ENCODE data around the gene STX1A.
"Not testable (repeated sequence)": the region's sequence is repeated elsewhere in the genome, so short reads cannot be mapped to it uniquely, and the experiment has no call there.

Gene STX1A

DNA sequence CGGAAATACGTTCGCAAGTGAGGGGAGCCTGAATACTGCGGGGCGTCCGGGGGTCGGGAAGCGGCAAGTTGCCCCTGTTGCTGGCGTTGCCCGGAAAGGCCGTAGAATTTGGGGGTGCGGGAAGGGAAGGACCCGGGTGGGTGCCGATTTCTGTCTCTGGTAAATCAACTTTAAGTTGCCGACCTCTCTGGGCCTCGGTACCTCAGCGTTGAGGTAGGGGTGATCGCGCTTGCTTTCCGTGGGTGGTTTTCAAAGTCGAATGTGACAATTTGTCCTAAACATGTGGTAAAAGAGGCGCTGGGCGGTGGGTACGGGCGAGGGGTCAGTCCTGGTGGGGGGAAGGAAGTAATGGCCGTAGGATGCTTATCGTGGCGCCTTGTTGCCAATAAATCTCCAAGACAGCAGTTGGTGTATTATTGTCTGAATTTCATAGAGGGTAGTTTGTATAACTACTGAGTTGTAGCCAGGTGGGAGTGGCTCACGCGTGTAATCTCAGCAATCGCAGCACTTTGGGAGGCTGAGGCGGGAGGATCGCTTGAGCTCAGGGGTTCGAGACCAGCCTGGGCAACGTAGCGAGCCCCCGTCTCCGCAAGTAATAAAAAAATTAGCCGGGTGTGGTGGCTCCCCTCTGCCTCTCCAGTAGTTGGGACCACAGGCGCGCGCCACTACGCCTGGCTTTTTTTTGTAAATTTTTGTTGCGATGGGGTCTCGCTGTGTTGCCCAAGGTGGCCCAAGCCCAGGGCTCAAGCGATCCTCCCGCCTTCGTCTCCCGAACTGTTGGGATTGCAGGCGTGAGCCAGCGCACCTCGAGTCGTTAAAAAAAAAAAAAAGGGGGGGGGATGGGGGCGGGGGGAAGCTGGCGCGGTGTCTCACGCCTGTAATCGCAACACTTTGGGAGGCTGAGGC lies 35.4 kb downstream of the STX1A start:
- in situ Hi-C loops (cut with MboI; ENCODE audit: low sequenced_read_pairs): no loop called here

DNA sequence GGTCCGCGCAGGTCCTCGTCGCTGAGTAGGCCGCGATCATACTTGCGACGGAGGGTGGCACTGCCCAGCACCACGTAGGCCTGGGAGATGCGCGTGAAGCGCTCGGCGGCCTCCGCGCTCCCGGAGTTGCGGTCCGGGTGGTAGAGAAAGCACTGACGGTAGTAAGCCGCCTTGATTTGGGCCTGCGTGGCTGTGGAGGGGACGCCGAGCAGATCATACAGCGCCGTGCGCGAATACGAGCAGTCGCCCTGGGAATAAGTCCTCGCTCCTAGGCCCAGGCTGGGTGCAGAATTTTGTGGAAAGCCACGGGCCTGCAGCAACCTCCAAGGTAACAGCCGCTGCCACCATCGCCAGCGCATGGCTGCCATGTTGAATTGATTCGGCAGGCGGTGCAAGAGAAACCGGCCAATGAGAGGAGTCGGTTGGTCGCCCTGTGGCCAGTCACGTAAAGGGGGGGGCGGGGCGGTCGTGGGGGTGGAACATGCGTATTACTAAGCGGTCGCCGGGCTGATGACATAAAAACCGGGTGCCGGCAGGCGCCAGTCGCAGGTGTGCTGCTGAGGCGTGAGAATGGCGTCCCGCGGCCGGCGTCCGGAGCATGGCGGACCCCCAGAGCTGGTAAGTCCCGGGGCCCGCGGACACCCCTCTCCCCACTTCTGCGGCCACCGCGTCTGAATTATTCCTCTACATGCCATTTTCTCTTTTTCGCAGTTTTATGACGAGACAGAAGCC lies 36.2 kb downstream of the STX1A start, which contains the start of the genes BUD23 and DNAJC30:
Gene BUD23 (plus strand): TSS at position 542 of the 732 bp plus-strand sequence. CDS start 29 bp downstream, at position 571.
Gene DNAJC30 (minus strand): TSS at position 398 of the 732 bp plus-strand sequence. CDS start 30 bp downstream, at position 368.
- in situ Hi-C loops (cut with MboI; ENCODE audit: low sequenced_read_pairs): no loop called here

DNA sequence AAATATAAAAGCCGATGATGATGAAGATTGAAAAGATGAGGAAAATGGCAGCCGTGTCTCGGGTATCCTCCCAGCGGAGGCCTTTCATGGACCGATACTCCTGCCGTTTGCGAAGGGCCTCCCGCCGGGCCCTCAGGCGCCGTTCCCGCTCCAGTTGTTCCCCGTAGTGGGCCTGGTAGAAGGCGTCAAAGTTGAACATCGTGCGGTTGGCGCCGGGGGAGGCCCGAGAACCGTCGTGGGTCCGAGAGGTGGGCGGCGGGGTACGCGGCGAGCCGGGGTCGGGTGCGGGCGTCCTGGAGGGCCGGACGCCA lies 36.8 kb downstream of the STX1A start:
- in situ Hi-C loops (cut with MboI; ENCODE audit: low sequenced_read_pairs): no loop called here

DNA sequence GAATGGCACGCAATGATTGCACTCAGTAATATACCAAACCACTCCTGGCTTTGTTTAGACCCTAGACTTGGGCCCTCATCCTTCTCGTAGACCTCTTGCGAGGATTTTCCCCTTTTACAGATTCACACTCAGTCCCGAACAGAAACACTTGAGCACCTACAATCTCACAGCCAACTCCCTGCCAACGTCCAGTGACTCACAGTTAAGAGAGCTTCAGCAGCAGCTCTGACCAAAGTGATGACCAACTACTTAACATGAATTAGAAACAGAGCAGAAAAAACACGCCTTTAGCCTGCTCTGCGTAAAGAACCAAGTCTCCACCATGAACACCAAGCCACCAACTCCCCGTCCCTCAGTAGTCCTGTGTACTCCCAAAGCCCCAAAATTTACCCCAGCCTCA lies 38.4 kb downstream of the STX1A start:
- in situ Hi-C loops (cut with MboI; ENCODE audit: low sequenced_read_pairs): no loop called here

DNA sequence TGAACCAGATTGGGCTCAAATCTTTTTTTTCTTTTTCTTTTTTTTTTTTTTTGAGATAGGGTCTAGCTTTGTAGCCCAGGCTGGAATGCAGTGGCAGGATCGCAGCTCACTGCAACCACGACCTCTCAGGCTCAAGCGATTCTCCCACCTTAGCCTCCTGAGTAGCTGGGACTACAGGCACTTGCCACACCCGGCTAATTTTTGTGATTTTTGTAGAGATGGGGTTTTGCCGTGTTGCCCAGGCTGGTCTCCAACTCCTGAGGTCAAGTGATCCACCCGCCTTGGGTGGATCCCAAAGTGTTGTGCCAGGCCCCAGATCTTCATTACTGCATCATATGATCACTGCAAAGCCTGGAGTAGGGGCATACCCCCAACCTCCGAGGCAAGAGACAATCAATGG lies 39.0 kb downstream of the STX1A start:
- in situ Hi-C loops (cut with MboI; ENCODE audit: low sequenced_read_pairs): no loop called here

DNA sequence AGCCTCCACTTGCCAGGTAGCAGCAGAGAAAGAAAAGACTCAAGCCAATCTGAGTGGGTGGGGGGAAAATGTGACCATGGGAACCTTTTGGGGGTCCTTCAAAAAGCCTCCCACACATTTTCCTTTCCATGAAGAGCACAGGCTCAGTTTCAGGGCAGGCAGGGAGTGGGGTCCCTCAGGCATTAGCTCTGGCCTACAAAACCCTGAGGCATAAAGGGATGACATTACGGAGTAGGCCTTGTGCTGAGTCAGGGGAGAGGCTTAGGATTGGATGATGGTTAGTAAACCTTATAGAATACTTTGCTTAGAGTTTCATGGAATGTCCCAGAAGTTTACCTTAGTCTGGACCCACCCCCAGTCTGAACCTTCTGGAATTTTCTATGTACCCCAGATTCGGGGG lies 39.8 kb downstream of the STX1A start:
- in situ Hi-C loops (cut with MboI; ENCODE audit: low sequenced_read_pairs): no loop called here

DNA sequence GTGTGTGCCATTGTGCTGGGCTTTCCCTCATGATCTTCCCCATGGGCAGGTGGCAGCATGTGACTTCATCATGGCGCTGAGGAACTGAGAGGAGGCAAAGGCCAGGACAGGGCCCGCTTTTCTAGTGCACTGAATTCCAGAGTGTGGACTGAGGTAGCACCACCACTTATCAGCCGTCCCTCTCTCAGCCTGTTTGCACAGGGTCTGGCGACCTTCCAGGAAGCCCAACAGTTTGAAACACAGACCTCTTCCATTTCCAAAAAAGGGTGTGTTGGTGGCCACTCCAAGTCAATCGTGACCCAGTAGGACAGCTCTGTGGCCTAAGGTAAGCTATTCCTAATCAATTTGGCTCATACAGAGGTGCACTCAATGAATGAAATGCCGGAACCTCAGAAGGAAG lies 40.6 kb downstream of the STX1A start:
- in situ Hi-C loops (cut with MboI; ENCODE audit: low sequenced_read_pairs): no loop called here

DNA sequence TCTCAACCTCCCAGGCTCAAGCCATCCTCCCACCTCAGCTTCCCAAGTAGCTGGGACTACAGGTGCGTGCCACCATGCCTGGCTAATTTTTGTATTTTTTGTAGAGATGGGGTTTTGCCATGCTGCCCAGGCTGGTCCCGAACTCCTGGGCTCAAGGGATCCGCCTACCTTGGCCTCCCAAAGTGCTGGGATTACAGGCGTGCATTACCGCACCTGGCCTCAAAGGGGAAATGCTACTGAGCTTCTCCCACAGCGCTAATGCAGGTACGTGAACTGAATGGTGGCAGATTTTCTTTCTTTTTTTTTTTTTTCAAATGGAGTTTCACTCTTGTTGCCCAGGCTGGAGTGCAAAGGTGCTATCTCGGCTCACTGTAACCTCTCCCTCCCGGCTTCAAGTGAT lies 43.4 kb downstream of the STX1A start:
- in situ Hi-C loops (cut with MboI; ENCODE audit: low sequenced_read_pairs): not testable (repeated sequence)

DNA sequence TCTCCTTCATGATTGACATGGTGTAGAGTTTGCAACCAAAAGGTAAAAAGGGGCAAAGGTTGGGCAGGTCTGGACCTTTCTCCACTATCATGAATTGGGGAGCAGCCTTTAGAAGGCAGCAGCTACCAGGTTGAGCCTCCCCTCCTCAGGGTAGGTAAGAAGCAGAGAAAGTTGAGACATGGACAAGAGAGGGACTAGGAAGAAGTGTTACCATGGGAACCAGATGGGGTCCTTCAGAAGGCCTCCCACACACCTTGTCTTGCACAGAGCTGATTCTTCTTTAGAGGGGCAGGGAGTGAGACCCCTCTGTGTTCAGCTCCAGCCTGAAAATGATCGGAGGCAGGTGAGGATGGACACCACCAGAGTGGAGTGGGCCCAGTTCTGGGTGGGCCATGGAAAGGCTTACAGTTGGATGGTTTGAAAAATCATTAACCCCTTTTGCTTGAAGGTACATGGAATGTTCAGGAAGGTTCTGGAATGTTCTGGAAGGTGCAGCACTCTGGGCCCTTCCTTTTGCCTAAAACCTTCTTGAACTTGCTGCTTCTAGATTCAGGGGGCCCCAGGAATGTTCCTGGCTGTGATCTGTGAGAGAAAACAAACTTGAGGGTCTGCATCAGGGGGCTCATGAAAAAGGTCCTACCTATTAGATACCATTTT lies 44.9 kb downstream of the STX1A start:
- in situ Hi-C loops (cut with MboI; ENCODE audit: low sequenced_read_pairs): no loop called here

DNA sequence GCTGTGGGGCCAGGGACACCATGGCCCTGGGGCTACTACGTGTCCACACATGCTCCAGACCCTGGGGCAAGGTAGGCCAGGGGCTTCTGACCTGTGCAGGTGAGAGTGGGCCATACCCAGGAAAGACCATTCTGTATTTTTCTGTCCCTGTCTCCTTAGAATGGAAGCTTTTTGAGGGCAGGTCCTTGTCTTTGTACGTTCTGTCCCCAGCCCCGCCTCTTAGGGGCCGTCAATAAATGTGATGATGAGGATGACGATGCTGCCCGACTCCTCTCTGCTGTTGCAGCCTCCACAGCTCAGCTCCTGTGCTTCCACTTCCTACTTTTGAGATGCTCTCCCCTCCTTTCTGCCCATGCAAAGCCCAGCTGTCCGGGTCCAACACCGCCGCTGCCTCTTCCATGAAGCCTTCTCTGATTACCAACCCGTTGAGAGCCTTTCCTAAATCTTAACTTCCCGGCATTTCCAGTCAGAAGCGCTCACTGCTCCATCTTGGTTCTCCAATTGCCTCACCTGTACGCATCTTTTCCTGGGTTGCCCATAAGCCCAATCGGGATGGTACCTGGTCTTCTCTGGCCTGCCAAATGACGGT lies 47.5 kb downstream of the STX1A start:
- in situ Hi-C loops (cut with MboI; ENCODE audit: low sequenced_read_pairs): no loop called here

DNA sequence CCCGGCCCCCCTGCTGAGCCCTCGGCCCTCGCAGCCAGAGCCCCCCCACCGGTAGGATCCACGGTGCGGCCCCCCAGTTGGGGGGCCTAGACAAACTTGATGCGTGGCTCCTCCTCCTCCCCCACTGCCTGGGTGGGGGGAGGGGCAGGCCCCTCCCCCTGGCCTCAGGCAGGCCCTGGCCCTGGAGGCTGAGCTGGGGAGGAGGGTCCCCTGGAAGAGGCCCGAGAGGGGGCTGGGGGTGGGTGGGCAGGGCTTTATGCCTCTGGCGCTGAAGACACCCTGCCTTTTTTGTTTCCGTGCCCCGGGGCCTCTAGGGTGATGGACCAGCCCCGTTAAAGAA lies 48.2 kb downstream of the STX1A start:
- in situ Hi-C loops (cut with MboI; ENCODE audit: low sequenced_read_pairs): no loop called here

DNA sequence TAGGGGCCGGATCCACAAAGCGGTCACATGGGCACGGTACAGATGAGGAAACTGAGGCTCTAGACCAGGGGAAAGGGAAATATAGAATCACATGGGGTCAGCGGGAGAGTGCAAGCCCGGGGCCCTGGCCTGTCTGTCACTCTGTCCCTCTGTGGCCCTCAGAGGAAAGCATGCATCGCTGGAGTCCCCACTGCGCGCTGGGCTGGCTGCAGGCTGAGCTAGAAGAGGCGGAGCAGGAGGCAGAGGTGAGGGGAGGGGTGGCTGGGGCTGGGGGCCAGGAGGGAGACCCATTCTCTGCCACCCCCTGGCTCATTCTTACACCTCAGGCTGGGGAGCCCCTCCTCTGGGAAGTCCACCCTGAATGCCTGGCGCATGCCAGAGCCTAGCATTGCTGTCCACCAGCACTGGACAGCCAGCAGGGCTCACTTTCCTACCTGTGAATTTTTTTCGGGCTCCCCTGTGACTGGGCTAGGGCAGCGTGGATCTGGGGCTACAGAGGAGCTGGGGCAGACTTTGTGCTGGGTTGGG lies 49.5 kb downstream of the STX1A start:
- in situ Hi-C loops (cut with MboI; ENCODE audit: low sequenced_read_pairs): no loop called here

DNA sequence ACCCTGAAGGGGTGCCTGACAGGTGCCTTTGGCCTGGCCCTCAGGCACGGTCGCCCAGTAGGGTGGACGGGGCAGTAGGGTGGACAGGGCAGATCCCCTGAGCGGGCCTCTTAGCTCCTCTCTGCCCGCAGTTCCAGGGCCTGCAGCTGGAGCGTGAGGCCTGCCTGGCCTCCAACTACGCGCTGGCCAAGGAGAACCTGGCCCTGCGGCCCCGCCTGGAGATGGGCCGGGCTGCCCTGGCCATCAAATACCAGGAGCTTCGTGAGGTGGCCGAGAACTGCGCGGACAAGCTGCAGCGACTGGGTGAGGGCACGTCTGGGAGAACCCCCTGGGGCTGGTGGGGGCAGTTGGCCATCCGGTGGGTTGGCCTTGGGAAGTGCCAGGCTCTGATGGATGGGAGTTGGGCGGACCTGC lies 50.2 kb downstream of the STX1A start:
- in situ Hi-C loops (cut with MboI; ENCODE audit: low sequenced_read_pairs): no loop called here

DNA sequence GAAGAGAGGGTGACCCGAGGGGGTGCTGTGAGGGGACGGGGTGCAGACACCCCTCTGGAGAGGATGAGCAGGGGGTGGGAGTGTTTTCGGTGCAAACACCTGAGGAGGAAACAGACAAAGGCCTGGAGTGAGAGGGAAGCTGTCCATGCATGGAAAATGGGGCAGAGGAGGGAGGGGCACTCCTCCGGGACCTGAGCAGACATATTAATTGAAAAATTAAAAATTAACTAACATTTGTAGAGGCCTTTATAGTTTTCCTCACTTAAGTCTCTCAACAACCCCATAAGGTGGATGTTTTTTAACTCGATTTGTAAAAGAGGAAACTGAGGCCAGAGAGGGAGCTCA lies 50.6 kb downstream of the STX1A start:
- in situ Hi-C loops (cut with MboI; ENCODE audit: low sequenced_read_pairs): no loop called here

DNA sequence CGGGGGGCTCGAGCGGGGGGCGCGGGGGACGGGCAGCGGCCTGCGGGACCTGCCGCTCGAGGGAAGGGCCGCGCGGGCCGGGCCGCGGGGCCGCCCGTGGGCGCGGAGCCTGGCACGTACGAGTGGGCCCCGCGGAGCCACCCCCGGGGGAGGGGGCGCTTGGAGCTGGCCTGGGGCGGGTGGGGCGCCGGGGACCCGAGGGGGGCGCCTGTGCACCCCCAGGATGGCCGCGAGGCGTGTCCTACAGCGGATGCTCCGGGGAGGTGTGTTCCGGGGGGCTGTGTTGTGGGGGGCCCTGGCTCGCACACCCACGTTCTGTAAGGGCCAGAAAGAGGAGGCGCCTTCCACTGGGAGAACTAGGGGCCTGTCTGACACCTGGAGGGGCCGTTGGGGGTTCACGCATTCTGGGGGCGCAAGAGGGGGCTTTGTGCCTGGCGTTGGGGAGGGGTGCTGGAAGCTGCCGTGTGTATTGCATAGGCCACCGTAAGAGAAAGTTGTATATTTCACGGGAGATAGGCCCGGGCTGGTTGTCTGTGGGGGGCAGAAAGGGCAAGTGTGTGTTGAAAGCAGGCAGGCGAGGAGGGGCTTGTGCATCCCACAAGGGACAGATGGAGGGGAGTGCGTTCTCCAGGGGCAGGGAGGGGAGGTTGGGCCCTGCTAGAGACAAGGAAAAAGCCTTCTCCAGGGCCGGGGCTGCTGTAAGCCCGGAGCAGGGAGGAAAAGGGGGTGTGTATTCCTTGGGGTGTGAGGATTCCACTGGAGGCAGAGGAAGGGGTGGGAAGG lies 51.2 kb downstream of the STX1A start:
- in situ Hi-C loops (cut with MboI; ENCODE audit: low sequenced_read_pairs): no loop called here

DNA sequence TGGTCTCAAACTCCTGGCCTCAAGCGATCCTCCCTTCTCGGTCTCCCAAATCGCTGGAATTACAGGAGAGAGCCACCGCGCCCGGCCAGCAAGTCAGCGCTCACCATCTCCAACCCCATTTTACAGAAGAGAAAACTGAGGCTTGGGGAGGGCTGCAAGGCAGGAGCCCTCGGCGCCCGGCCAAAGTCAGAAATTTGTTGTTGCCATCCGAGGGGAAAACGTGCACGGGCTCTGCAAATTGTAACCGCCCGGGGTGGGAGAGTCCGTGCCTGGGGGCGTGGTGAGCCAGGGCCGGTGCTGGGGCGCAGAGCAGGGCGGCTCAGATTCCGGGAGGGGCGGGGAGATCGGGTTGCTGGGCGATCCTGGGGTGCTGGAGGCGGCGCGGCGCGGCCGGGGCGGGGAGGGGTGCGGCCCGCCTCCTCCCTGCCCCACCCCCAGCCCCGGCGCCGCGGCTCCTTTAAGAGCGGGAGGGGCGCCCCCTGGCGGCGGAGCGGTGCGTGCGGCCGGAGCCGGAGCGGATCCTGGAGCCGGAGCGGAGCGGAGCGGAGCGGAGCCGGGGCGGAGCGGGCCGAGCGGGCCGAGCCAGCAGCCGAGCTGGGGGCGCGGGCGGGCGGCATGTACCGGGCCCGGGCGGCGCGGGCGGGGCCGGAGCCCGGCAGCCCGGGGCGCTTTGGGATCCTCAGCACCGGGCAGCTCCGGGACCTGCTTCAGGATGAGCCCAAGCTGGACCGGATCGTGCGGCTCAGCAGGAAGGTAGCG lies 51.9 kb downstream of the STX1A start, which contains the start of gene VPS37D:
Gene VPS37D (plus strand): TSS at position 488 of the 759 bp plus-strand sequence. CDS start 128 bp downstream, at position 616.
- in situ Hi-C loops (cut with MboI; ENCODE audit: low sequenced_read_pairs): no loop called here

DNA sequence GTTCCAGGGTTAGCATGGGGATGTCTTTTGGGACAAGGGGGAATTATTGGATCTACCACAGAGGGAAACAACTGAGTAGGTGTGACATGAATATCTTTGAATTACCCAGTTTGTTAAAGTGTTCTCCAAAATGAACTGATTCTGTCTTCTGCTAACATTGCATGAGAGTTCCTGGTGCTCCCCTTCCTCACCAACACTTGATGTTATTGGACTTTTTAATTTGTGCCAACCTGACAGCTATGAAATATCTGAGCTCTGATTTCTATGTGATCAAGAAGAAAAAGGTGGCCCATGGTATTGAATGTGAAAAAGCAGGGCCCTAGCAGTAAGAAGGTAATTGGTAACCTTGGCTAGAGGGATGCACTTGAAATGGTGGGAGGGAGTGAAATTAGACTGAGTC lies 56.4 kb downstream of the STX1A start:
- in situ Hi-C loops (cut with MboI; ENCODE audit: low sequenced_read_pairs): no loop called here

DNA sequence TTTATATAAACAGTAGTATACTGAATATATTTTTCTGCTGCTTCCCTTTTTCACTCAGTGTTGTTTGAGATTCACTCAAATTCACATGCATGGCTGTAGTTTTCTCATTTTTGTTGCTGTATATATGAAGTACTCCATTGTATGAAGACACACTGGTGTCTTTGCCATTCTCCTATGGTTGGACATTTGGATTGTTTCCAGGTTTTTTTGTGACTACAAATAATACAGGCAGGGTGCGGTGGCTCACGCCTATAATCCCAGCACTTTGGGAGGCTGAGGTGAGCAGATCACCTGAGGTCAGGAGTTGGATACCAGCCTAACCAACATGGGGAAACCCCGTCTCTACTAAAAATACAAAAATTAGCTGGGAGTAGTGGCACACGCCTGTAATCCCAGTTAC lies 58.9 kb downstream of the STX1A start:
- in situ Hi-C loops (cut with MboI; ENCODE audit: low sequenced_read_pairs): not testable (repeated sequence)

DNA sequence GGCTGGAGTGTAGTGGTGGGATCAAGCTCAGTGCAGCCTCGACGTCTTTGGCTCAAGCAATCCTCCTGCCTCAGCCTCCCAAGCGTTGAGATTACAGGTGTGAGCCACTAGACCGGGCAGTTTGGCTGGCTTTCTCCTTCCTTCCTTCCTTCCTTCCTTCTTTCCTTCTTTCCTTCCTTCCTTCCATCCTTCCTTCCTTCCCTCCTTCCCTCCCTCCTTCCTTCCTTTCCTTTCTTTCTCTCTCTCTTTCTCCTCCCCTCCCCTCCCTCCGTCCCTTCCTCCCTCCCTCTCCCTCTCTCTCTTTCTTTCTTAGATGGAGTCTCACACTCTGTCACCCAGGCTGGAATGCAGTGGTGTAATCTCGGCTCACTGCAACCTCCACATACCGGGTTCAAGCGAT lies 59.5 kb downstream of the STX1A start:
- in situ Hi-C loops (cut with MboI; ENCODE audit: low sequenced_read_pairs): no loop called here

DNA sequence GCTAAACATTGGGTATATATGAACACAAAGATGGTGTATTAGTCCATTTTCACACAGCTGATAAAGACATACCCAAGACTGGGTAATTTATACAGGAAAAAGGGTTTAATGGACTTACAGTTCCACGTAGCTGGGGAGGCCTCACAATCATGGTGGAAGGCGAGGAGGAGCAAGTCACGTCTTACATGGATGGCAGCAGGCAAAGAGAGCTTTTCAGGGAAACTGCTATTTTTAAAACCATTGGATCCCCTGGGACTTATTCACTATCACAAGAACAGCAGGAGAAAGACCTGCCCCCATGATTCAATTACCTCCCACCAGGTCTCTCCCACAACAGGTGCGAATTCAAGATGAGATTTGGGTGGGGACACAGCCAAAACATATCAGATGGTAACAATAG lies 64.2 kb downstream of the STX1A start:
- in situ Hi-C loops (cut with MboI; ENCODE audit: low sequenced_read_pairs): not testable (repeated sequence)

All from HL-60/S4 (cell line).